ENCODE measurements around the gene IGFBP2.

DNA sequence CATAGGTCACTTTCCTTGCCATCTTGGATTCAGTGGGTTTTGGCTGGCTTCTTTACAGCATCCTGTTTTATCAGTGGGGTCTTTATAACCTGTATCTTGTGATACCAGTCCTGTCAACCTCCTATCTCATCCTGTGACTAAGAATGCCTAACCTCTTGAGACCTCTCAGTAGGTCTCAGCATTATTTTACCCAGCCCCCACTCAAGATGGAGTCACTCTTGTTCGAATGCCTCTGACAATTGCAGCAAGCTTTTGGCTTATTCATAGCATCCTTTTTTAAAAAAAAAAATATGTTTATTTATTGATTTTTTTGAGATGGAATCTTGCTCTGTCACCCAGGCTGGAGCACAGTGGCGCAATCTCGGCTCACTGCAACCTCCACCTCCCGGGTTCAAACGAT is 24.7 kb upstream of the IGFBP2 start:
- TF ChIP-seq, protein P1, sequence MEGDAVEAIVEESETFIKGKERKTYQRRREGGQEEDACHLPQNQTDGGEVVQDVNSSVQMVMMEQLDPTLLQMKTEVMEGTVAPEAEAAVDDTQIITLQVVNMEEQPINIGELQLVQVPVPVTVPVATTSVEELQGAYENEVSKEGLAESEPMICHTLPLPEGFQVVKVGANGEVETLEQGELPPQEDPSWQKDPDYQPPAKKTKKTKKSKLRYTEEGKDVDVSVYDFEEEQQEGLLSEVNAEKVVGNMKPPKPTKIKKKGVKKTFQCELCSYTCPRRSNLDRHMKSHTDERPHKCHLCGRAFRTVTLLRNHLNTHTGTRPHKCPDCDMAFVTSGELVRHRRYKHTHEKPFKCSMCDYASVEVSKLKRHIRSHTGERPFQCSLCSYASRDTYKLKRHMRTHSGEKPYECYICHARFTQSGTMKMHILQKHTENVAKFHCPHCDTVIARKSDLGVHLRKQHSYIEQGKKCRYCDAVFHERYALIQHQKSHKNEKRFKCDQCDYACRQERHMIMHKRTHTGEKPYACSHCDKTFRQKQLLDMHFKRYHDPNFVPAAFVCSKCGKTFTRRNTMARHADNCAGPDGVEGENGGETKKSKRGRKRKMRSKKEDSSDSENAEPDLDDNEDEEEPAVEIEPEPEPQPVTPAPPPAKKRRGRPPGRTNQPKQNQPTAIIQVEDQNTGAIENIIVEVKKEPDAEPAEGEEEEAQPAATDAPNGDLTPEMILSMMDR (IDR thresholded peaks at IDR 0.05; ENCODE audit: low read depth, low read length, missing input control), result no peak
- no peak for TF ChIP-seq FOXA1 (IDR thresholded peaks at IDR 0.05)
- no peak for TF ChIP-seq RAD21 (IDR thresholded peaks at IDR 0.05)
- TF ChIP-seq, protein P2, sequence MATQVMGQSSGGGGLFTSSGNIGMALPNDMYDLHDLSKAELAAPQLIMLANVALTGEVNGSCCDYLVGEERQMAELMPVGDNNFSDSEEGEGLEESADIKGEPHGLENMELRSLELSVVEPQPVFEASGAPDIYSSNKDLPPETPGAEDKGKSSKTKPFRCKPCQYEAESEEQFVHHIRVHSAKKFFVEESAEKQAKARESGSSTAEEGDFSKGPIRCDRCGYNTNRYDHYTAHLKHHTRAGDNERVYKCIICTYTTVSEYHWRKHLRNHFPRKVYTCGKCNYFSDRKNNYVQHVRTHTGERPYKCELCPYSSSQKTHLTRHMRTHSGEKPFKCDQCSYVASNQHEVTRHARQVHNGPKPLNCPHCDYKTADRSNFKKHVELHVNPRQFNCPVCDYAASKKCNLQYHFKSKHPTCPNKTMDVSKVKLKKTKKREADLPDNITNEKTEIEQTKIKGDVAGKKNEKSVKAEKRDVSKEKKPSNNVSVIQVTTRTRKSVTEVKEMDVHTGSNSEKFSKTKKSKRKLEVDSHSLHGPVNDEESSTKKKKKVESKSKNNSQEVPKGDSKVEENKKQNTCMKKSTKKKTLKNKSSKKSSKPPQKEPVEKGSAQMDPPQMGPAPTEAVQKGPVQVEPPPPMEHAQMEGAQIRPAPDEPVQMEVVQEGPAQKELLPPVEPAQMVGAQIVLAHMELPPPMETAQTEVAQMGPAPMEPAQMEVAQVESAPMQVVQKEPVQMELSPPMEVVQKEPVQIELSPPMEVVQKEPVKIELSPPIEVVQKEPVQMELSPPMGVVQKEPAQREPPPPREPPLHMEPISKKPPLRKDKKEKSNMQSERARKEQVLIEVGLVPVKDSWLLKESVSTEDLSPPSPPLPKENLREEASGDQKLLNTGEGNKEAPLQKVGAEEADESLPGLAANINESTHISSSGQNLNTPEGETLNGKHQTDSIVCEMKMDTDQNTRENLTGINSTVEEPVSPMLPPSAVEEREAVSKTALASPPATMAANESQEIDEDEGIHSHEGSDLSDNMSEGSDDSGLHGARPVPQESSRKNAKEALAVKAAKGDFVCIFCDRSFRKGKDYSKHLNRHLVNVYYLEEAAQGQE (IDR thresholded peaks at IDR 0.05), result no peak
- TF ChIP-seq, protein P3, sequence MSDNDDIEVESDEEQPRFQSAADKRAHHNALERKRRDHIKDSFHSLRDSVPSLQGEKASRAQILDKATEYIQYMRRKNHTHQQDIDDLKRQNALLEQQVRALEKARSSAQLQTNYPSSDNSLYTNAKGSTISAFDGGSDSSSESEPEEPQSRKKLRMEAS (IDR thresholded peaks at IDR 0.05), result no peak
- no peak for TF ChIP-seq GABPA (IDR thresholded peaks at IDR 0.05 in 1 of 2, conservative IDR thresholded peaks at IDR 0.05 in 1 of 2)
- TF ChIP-seq TAF1 (conservative IDR thresholded peaks at IDR 0.05), result no peak
- no peak for TF ChIP-seq YY1 (IDR thresholded peaks at IDR 0.05)
- no peak for TF ChIP-seq SP1 (IDR thresholded peaks at IDR 0.05)
